MM.1S (cell line): ENCODE results near the gene CDCA5.

Experiments
- DNase-seq: peaks from one replicate; pipeline ENCODE4 v3.0.0-alpha.2; 2015
- H2AFZ ChIP-seq: fragments of 300-600 bp; sonication (generic); 2 replicates; pipeline ENCODE4 v1.6.0; 2016; ENCODE audit warnings: antibody characterized with exemption, low read length
- H3F3A ChIP-seq: fragments of 300-600 bp; sonication (generic); 2 replicates; pipeline ENCODE4 v1.6.1; 2016; ENCODE audit warnings: mild to moderate bottlenecking, antibody characterized with exemption, low read length, moderate library complexity, mixed read lengths; ENCODE audit not compliant: insufficient read depth
- H3K27ac ChIP-seq: fragments of 300-600 bp; sonication (generic); 2 replicates; pipeline ENCODE4 v1.5.1; 2016; ENCODE audit warnings: mild to moderate bottlenecking, low read length
- H3K27me3 ChIP-seq: fragments of 300-600 bp; sonication (generic); replicated peaks from 2 replicates; pipeline ENCODE4 v1.6.0; 2016; ENCODE audit warnings: low read length; ENCODE audit not compliant: insufficient read depth
- H3K36me3 ChIP-seq: fragments of 300-600 bp; sonication (generic); replicated peaks from 2 replicates; pipeline ENCODE4 v1.6.1; 2016; ENCODE audit warnings: mild to moderate bottlenecking, low read length, mixed read lengths; ENCODE audit not compliant: insufficient read depth
- H3K4me1 ChIP-seq: fragments of 300-600 bp; sonication (generic); 2 replicates; pipeline ENCODE4 v1.6.1; 2016; ENCODE audit warnings: low read length, mixed read lengths
- H3K4me2 ChIP-seq: fragments of 300-600 bp; sonication (generic); 2 replicates; pipeline ENCODE4 v1.6.0; 2016; ENCODE audit warnings: low read depth, low read length
- H3K4me3 ChIP-seq: fragments of 300-600 bp; sonication (generic); 2 replicates; pipeline ENCODE4 v1.5.1; 2016; ENCODE audit warnings: low read length, mixed read lengths
- H3K79me2 ChIP-seq: fragments of 300-600 bp; sonication (generic); 2 replicates; pipeline ENCODE4 v1.6.1; 2016; ENCODE audit warnings: mixed run types, low read length, mixed read lengths
- H3K9ac ChIP-seq: fragments of 300-600 bp; sonication (generic); 2 replicates; pipeline ENCODE4 v1.6.1; 2016; ENCODE audit warnings: low read length, mixed read lengths
- H3K9me2 ChIP-seq: fragments of 300-600 bp; sonication (generic); replicated peaks from 2 replicates; pipeline ENCODE4 v1.6.1; 2016; ENCODE audit warnings: mild to moderate bottlenecking, low read length, mixed read lengths; ENCODE audit not compliant: insufficient read depth
- H3K9me3 ChIP-seq: fragments of 300-600 bp; sonication (generic); replicated peaks from 2 replicates; pipeline ENCODE4 v1.6.1; 2016; ENCODE audit warnings: mild to moderate bottlenecking, low read length, mixed read lengths; ENCODE audit not compliant: insufficient read depth
- H4K20me1 ChIP-seq: fragments of 300-600 bp; sonication (generic); 2 replicates; pipeline ENCODE4 v1.6.1; 2016; ENCODE audit warnings: mild to moderate bottlenecking, low read length, moderate library complexity, mixed read lengths; ENCODE audit not compliant: insufficient read depth
- EZH2 ChIP-seq: fragments of 300-600 bp; sonication (generic); optimal IDR thresholded peaks from 2 replicates; pipeline ENCODE3; 2017; ENCODE audit warnings: low read depth, mild to moderate bottlenecking, antibody characterized with exemption, low read length, mixed read lengths
- EZH2phosphoT487 ChIP-seq: fragments of 300-600 bp; sonication (generic); IDR thresholded peaks from 2 replicates; pipeline ENCODE4 v1.6.1; 2018; ENCODE audit warnings: antibody characterized with exemption, low read length
- TF ChIP-seq, protein P1 (sequence below): fragments of 300-600 bp; sonication (generic); IDR thresholded peaks from 2 replicates; pipeline ENCODE4 v1.5.1; 2016; ENCODE audit warnings: antibody characterized with exemption, low read length, mixed read lengths

CDCA5 gene

DNA sequence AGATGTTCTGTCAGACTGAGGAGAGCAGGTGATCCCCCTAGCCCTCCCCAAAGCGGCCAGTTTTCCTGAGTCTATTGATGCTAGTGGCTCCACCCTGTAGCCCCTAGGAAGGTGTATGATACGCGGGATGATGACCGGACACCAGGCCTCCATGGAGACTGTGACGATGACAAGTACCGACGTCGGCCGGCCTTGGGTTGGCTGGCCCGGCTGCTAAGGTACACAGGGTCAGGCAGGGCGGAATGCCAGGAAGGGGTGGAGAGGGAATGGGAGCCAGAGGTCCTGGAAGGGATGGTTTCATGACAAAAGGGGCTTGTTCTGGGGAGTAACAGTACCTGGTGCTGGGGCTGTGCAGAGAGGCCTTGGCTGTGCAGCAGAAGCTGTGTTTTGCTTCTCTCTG, 3.4 kb upstream of the CDCA5 start:
- Histone ChIP-seq H3K4me3 (no peak overlapping the region), H3K79me2 (peaks cover 56% of the 10 kb centered on the region), H3F3A (peaks cover 43% of the 10 kb centered on the region), H3K9me2 (no peaks in the 10 kb centered on the region), H2AFZ (no peak overlapping the region), H3K27me3 (no peaks in the 10 kb centered on the region), H3K4me2 (no peak overlapping the region), H4K20me1 (no peaks in the 10 kb centered on the region), H3K36me3 (no peaks in the 10 kb centered on the region; the same call in 1 of the 2 replicates), H3K9ac (no peak overlapping the region), H3K4me1 (peaks cover 59% of the 10 kb centered on the region), H3K9me3 (no peaks in the 10 kb centered on the region), H3K27ac (peak overlapping the region; percentile 87; the same call in 1 of the 2 replicates)
- no peak for DNase-seq
- no peak for TF ChIP-seq EZH2
- TF ChIP-seq EZH2phosphoT487: no peak
- TF ChIP-seq, protein P1, sequence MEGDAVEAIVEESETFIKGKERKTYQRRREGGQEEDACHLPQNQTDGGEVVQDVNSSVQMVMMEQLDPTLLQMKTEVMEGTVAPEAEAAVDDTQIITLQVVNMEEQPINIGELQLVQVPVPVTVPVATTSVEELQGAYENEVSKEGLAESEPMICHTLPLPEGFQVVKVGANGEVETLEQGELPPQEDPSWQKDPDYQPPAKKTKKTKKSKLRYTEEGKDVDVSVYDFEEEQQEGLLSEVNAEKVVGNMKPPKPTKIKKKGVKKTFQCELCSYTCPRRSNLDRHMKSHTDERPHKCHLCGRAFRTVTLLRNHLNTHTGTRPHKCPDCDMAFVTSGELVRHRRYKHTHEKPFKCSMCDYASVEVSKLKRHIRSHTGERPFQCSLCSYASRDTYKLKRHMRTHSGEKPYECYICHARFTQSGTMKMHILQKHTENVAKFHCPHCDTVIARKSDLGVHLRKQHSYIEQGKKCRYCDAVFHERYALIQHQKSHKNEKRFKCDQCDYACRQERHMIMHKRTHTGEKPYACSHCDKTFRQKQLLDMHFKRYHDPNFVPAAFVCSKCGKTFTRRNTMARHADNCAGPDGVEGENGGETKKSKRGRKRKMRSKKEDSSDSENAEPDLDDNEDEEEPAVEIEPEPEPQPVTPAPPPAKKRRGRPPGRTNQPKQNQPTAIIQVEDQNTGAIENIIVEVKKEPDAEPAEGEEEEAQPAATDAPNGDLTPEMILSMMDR: no peak

DNA sequence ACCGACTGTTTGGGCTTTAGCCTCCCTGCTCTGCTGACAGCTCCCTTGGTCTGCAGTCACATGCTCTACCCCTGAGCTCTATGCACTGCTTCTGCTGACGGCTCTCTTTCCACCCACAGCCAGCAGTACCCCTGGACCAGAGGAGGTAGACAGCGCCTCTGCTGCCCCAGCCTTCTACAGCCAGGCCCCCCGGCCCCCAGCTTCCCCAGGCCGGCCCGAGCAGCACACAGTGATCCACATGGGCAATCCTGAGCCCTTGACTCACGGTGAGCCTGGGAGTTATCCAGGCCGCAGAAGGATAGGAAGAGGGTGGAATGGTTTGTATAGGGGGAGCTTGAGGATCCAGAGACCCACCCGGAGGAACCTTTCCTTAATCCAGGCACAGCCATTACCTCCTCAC, 3.0 kb upstream of the CDCA5 start:
- Histone ChIP-seq H3K9ac (no peak overlapping the region), H3F3A (peaks cover 40% of the 10 kb centered on the region), H3K4me2 (no peak overlapping the region), H3K9me2 (no peaks in the 10 kb centered on the region), H4K20me1 (no peaks in the 10 kb centered on the region), H3K36me3 (no peaks in the 10 kb centered on the region; the same call in 1 of the 2 replicates), H3K4me3 (no peak overlapping the region), H3K79me2 (peaks cover 60% of the 10 kb centered on the region), H2AFZ (no peak overlapping the region), H3K4me1 (peaks cover 63% of the 10 kb centered on the region), H3K27ac (peak overlapping the region; percentile 87; the same call in 1 of the 2 replicates), H3K9me3 (no peaks in the 10 kb centered on the region), H3K27me3 (no peaks in the 10 kb centered on the region)
- DNase-seq: no peak
- TF ChIP-seq, protein P1: no peak
- TF ChIP-seq EZH2 (no peak), EZH2phosphoT487 (no peak)

DNA sequence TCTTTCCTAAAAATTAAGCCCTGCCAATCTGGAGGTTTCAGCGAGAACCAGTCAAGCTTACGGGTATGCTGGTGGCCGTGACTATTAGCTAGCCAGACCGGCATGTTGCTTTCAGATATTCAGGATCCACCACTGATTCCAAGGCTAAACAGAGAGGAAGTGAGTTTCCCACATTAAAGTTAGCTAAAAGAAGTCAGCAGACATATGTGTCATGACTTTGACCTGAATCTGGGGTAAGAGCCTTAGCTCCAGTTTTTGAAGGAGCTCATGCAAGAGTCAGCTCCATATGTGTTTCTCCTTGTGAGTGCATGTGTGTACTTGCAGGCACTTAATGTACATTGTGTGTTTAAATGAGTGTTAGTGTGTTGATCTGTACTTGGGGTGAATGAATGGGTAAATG, 1.6 kb upstream of the CDCA5 start:
- Histone ChIP-seq H3K79me2 (peaks cover 74% of the 10 kb centered on the region), H3F3A (peaks cover 39% of the 10 kb centered on the region), H3K9me3 (no peaks in the 10 kb centered on the region), H3K9me2 (no peaks in the 10 kb centered on the region), H2AFZ (no peak overlapping the region), H3K9ac (no peak overlapping the region), H3K4me3 (0 out of 2 replicates have a peak overlapping the region, but pooled peaks have one; percentile 84), H3K36me3 (peaks cover 3% of the 10 kb centered on the region; the same call in 1 of the 2 replicates), H3K4me1 (peaks cover 63% of the 10 kb centered on the region), H4K20me1 (no peaks in the 10 kb centered on the region), H3K27ac (no peak overlapping the region), H3K4me2 (peak overlapping the region; percentile 92; the same call in 1 of the 2 replicates), H3K27me3 (no peaks in the 10 kb centered on the region)
- DNase-seq: no peak
- TF ChIP-seq, protein P1: no peak
- TF ChIP-seq EZH2 (no peak), EZH2phosphoT487 (no peak)
